HG02798 (cell line): Measurements from ENCODE around the gene CLCNKB.
"Not testable (repeated sequence)": the region's sequence is repeated elsewhere in the genome, so short reads cannot be mapped to it uniquely, and the experiment has no call there.

ENCODE experiments used
- ATAC-seq: cut with Tn5 transposase; IDR thresholded peaks from one replicate; pipeline ENCODE4 v1.9.1; 2021; ENCODE audit warnings: mild to moderate bottlenecking; ENCODE audit not compliant: unreplicated experiment, poor library complexity

CLCNKB gene

DNA sequence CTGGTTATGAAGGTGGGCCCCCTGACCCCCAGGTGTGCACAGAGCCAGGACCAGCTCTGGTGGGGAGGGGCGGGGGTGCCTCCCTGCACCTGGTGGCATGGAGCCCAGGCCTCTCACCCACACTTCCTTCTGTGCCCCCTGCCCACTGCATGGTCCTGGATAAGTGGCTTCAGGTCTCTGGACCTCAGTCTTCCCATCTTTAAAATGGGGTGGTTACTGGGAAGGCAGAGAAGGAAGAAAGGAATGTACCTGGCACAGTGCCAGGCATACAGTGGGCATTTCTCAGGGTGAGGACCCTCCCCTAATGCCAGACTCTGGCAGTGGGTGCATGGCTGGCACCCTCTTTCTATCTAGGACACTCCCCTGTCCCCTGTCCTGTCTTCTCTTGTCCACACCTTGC is 14.3 kb upstream of the CLCNKB start:
- ATAC-seq: no peak

DNA sequence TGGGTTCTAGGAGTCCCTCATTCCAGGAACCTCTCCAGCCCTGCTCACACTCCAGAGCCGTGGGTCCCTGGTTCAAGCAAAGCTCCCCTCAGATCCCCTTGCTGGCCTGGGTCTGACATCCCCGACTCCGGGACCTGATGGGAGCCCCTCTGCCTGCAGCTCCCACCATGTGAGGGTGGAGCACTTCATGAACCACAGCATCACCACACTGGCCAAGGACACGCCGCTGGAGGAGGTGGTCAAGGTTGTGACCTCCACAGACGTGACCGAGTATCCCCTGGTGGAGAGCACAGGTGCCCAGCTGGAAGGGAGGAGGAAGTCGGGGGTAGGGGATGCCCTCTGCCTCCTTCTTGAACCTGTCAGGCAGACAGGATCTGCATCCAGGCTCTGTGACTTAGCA is 12.0 kb upstream of the CLCNKB start:
- no peak for ATAC-seq

DNA sequence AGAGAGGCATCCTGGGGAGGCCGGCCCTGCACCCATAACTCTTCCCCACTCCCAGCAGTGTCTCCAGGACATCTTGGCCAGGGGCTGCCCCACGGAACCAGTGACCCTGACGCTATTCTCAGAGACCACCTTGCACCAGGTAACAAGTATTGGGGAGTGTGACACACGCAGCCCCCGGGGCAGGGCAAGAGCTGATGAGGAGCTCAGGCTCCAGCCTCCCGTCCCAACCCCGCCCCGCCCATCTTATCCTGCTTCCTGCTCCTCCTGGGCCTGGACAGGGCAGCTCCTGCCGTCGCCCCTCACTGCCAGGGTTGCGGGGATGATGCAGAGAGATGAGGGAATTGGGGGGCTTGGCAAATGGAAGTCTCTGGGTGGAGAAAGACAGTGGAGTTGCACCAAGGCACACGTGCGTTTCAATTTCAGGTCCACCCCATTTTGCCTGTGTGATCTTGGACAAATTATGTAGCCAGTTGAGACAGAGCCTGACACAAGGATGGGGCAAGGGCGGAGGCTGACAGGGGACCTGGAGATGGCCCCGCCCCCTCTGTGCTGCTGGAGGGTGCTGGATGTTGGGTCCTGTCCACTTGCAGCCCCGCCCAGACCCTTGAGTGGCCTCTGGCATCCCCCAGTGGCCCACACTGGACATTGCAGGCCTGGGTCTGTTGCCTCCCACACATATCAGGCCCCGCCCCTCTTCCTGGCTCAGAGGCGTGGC is 11.0 kb upstream of the CLCNKB start:
- ATAC-seq: peak; percentile 70

DNA sequence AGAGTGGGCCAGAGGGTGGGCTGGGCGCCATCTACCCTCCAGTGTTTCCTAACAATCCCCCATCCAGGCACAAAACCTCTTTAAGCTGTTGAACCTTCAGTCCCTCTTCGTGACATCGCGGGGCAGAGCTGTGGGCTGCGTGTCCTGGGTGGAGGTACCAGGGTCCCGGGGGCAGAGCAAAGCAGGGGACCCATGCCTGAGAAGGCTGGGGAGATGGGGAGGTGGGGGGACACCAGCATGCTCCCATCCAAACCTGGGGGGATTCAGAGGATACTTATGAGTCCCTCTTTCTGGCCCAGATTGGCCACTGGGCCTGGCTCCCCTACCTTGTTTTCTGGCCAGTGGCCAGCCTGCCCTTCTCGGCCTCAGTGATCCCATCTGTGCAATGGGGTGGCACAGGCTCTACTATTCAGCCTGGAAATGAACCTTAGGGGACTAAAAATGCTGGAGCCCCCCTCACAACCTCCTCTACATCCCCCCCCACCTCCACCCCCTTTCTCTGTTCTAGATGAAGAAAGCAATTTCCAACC is 10.4 kb upstream of the CLCNKB start:
- not testable (repeated sequence) for ATAC-seq

DNA sequence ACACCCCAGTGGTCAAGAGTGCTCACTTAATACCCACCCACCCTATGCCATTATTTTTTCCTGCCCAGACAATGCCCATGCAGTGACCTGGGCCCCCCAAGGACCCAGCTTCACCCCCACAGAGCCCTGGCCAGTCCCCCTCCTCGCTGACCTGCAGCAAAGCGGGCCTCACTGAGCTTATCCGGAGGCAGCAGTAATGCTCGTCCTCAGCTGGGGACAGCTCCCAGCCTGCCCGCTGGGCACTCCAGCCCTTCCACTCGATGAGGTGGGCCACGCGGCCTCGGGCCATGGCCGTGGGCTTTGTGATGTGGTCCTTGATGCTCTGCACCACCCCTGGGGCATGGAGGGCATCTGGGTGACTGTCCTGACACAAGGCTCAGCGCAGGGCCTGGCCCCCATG is 7.1 kb upstream of the CLCNKB start:
- not testable (repeated sequence) for ATAC-seq

DNA sequence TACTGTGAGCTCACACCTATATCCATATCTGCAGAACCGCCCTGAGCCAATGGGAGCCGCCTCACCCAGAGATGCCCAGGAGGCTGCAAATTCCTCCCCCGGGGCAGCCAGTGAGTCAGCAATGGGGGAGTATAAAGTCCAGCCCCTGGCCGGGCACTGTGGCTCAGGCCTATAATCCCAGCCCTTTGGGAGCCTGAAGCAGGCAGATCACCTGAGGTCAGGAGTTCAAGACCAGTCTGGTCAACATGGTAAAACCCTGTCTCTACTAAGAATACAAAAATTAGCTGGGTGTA is 5.0 kb upstream of the CLCNKB start:
- ATAC-seq: no peak

DNA sequence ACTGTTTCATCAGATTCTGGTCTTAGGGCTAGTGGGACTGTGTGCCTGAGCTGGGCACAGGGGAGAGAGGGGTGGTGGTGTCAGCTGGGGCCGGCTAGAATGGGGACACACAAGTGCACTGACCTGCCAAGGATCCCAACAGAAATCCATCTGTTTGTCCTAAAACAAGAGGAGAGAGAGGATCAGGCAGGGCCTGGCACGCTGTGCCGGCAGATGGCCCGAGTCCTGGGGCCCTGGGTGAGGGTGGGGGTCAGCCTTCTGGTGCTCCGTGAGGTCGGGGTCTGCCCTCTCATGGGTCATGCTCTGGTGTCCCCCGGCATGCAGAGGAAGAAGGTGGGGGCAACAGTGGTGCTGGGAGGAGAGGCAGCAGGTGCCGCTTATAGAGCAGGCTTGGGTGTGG is 3.7 kb upstream of the CLCNKB start:
- not testable (repeated sequence) for ATAC-seq

DNA sequence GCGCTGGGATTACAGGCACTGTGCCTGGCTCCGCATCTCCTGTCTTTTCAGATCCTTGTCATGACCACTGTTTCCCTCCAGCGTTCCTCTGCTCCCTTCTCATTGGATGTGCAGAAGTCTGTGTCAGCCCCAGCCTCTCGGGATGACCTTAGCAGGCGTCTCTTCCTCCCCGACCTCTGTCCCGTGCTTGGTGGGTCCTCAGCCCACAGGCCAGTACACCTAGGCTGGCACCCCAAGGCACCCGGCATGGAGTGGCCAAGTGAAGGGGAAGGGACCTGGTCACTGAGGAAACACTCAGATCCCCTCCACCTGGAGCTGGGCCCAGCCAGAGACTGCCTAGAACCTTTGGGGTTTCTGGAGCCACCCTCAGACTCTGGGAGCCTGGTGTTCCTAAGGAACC is 2.4 kb upstream of the CLCNKB start:
- no peak for ATAC-seq

DNA sequence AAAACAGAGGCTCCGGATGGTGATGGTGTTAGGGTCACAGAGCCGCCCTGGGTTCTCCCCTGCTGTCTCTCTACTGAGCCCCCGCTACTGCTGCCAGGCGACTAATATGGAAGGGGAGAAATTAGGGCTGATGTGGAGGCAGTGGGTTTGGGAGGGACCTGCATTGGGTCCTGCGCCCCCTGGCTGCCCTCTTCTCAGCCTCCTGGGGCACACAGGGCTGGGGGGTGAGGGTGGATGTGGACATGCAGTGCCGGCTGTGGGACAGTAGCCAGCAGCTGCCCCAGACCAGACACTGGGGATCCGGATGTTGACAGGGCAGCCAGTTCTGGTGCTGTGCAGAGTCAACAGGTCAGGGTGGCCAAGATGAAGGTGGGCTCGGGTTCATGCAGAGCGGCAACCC is 1.5 kb upstream of the CLCNKB start:
- ATAC-seq: no peak

DNA sequence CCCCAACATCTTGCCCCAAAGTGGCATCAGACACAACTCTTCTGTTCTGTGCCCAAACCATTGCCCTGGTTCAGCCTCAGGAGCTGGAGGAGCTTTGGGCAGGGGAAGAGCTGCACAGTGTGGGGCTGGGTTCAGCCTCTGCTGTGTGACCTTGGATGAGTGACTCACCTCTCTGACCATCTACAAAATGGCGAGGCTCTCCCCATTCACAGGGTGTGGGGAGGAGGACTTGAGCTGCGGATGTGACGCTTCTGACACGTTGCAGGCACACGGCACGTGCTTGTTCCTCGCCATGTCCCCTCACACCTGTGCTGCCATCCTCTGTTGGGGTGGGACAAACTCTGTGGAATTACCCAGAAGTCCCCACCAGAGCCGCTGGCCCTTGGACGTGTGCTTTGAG is 928 bp upstream of the CLCNKB start:
- ATAC-seq: not testable (repeated sequence)

DNA sequence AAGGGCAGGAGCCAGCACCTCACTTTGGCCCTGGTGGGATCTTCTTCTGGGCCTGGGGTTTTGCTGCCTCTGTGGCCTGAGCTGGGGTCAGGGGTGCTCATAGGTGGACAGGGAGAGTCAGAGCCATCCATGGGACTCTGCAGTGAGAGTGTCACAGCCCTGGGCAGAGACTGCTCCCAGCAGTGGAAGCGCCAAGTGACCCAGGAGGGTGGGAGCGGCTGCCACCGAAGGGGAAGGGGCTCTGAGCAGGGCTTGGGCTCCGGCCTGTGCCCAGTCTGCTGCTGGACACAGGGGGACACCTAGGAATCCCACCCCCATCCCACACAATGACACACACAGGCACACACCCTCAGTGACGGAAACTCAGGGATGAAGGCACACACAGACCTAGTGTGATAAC is 368 bp downstream of the CLCNKB start:
- no peak for ATAC-seq

DNA sequence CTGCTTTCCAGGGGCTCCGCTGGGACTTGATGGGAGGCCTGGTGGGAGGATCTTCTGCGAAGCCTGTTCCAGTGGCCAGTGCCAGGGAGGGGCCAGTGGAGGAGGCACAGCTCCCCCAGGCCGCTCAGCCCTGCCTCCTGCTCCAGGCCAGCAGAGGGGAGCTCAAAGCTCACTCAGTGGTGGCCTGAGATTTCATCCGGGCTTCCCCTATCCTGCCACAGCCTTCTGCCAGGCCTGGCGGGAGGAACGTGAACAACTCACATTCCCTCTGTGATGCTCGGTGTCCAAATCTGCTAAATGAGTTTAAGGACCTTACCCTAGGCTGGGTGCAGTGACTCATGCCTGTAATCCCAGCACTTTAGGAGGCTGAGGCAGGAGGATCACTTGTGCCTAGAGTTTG is 3.3 kb downstream of the CLCNKB start:
- no peak for ATAC-seq

DNA sequence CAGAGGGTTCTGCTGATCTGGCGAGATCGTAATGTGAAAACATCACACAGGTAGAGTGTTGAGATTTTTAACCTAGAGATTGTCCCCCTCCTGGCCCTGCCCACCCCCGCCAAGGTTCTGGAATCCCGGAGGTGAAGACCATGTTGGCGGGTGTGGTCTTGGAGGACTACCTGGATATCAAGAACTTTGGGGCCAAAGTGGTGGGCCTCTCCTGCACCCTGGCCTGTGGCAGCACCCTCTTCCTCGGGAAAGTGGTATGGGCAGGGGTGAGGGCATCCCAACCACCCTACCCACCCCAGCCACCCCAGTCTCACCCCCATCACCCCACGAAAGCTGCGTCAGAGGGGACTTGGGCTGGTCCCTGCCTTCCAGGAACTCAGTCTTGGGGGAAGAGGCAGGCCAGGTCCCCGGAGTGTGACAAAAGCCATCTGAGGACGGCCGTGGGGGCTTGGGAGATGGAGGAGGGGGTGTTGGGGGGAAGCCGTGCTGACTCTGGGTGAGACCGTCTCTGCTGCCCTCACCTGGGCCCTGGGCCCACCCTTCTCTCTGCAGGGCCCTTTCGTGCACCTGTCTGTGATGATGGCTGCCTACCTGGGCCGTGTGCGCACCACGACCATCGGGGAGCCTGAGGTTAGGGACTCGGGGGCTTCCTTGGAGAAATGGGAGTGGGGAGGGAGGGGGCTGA is 4.4 kb downstream of the CLCNKB start:
- no peak for ATAC-seq

DNA sequence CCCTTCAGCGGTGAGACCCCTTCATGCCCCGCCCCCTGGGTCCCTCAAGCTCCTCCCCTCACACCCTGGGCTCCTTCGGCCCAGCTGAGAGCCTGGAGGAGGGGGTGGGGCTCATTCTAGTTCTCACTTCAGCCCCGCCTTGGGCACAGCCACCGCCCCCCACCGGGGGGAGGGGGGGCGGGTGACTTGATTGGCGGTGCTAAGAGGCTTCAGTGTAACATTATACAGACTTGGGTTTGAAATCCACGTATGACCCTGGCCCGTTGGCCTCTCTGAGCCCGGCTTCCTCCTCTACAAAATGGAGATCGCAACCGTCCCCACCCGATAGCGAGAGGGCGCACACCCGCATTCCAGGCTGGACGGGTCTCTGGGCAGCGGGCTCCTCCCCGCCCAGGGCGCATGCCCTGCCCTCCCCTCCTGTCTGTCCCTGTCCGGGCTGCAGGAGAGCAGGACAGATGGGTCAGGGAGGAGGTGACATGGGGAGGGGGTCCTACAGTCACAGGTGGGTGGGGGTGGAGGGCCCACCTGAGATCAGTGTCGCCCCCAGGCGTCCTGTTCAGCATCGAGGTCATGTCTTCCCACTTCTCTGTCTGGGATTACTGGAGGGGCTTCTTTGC is 5.1 kb downstream of the CLCNKB start:
- no peak for ATAC-seq

DNA sequence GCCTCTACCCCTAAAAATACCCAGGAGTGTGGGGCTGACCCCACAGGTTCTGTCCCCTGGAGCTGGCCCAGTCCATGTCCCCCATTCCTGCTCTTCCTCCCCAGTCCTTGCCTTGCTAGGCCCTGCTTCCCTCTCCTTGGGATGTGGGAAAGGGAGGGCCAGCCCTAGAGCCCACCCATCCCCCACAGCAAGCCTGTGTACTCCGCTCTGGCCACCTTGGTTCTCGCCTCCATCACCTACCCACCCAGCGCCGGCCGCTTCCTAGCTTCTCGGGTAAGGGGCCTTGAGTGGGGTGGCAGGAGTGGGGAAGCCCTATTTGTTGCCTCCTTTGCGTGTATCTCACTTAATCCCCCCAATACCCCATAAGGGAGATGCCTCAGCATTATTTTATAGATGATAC is 6.7 kb downstream of the CLCNKB start:
- no peak for ATAC-seq

DNA sequence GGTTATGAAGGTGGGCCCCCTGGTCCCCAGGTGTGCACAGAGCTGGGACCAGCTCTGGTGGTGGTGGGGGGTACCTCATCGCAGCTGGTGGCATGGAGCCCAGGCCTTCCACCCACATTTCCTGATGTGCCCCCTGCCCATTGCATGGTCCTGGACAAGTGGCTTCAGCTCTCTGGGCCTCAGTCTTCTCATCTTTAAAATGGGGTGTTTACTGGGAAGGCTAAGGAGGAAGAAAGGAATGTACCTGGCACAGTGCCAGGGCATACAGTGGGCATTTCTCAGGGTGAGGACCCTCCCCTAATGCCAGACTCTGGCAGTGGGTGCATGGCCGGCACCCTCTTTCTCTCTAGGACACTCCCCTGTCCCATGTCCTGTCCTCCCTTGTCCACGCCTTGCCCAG is 7.5 kb downstream of the CLCNKB start:
- no peak for ATAC-seq

DNA sequence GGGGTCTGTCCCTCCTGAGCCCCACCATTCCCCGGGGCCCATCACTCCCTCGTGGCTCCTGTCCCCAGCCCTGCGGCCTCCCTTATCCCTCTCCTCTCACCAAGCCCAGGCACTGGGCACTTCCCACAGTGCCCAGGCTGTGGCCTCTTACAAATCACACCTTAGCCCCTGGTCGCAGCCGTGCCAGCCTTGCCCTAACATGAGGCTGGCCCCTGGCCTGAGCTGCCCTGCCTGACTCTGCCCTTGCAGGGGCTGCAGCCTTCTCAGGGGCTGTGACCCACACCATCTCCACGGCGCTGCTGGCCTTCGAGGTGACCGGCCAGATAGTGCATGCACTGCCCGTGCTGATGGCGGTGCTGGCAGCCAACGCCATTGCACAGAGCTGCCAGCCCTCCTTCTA is 8.4 kb downstream of the CLCNKB start:
- not testable (repeated sequence) for ATAC-seq

DNA sequence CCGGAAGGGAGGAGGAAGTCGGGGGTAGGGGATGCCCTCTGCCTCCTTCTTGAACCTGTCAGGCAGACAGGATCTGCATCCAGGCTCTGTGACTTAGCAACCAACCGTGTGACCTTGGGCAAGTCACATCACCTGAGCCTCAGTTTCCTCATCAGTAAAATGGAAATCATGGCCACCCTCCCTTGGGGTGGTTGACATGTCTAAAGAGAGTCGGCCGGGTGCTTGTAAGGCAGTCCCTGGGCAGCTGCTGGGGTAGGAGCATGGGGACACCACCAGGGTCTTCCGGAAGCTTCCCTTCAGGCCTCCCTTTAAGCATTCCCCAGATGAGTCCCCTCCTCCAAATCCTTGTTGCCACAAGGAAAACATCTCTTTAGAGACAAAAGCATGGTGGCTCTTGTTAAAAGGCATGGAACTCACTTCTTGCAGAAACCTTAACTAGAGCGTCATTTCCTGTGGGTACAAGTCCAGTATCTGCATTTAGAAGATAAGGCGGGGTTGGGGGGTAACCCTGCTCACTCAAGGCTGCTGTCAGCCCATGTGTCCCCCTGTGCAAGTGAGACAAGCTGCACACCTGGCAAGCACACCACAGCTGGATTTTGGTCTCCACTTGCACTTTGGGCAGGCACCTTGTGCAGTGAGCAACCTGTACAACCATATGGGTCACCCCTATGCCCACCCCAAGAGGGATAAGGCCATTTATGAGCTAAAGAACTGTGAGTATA is 10.4 kb downstream of the CLCNKB start:
- ATAC-seq: no peak

DNA sequence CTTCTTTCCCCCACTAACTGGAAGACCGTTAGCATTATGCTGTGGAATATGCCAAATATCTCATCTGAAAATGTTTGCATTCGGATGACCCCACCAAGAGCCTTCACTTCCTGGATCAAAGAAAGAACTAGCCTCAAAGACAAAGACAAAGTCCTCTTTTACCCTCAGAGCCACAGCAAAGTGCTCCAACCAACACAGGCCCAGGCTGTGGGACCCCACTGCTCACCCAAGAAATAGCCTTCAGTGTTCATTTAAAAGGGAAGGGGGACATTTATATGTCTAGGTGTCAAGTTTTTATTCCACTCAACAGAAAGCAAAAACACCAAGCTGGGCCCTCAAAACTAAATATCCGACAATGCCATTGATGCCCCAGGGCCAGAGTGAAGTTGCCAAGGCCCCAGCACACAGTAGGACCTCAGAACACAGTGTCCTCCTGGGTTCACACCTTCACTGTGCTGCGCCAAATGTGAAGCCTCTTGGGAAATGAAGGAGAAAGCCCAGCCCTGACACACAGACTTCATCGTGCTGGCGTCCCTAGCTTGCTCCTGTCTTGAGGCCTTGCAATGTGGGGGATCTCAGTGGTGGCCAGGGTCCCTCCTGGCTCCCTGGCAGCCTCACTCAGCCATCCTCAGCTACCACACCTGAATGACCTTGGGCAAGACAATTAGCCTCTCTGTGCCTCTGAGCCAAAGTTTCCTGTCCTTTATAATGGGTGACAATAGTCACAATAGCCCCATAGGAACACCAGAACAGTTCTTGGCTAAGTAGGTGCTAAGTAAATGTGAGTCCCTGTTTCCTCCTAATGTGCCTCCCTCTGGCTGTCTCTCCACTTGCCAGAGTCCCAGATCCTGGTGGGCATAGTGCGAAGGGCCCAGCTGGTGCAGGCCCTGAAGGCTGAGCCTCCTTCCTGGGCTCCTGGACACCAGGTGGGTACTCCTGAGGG is 11.3 kb downstream of the CLCNKB start:
- no peak for ATAC-seq
